Endodermal cell (in vitro differentiated cells): ENCODE measurements around the gene RNFT2. TPM values are rescaled to one million over a fixed set of nuclear protein-coding genes. Genes with fewer than 3 reads are reported as not detected.

Experiments
- DNase-seq: peaks from one replicate; pipeline ENCODE4 v3.0.0-alpha.2; 2017
- H3K27ac ChIP-seq: 2 replicates; pipeline ENCODE4 v1.5.1; 2013; ENCODE audit warnings: mild to moderate bottlenecking, low read depth, low read length, moderate library complexity
- H3K27me3 ChIP-seq: 2 replicates; pipeline ENCODE4 v1.6.1; 2013; ENCODE audit warnings: mild to moderate bottlenecking, low read length, moderate library complexity; ENCODE audit not compliant: insufficient read depth, control insufficient read depth, poor library complexity, severe bottlenecking
- H3K36me3 ChIP-seq: 2 replicates; pipeline ENCODE4 v1.7.0; 2013; ENCODE audit warnings: mild to moderate bottlenecking, low read length, moderate library complexity; ENCODE audit not compliant: control insufficient read depth, insufficient read depth
- H3K4me1 ChIP-seq: one replicate; pipeline ENCODE4 v1.7.0; 2013; ENCODE audit warnings: low read length; ENCODE audit not compliant: control insufficient read depth, insufficient read depth
- H3K4me3 ChIP-seq: 2 replicates; pipeline ENCODE4 v1.5.1; 2013; ENCODE audit warnings: mild to moderate bottlenecking, low read length, moderate library complexity
- H3K9ac ChIP-seq: 2 replicates; pipeline ENCODE4 v1.6.1; 2013; ENCODE audit warnings: mild to moderate bottlenecking, low read length, moderate library complexity; ENCODE audit not compliant: poor library complexity, severe bottlenecking; ENCODE audit errors: extremely low read depth
- H3K9me3 ChIP-seq: 2 replicates; pipeline ENCODE4 v1.6.1; 2013; ENCODE audit warnings: mild to moderate bottlenecking, low read length, moderate library complexity; ENCODE audit not compliant: control insufficient read depth
- H3K27ac Mint-ChIP-seq: 2 replicates; pipeline ENCODE4 v1.8.0; 2020; ENCODE audit warnings: mixed read lengths
- H3K27me3 Mint-ChIP-seq: 2 replicates; pipeline ENCODE4 v1.8.0; 2021; ENCODE audit warnings: mild to moderate bottlenecking, mixed read lengths; ENCODE audit not compliant: insufficient read depth
- H3K36me3 Mint-ChIP-seq: 2 replicates; pipeline ENCODE4 v1.8.0; 2020; ENCODE audit warnings: low read depth, mixed read lengths
- H3K4me1 Mint-ChIP-seq: 2 replicates; pipeline ENCODE4 v1.8.0; 2020; ENCODE audit warnings: mixed read lengths
- H3K4me3 Mint-ChIP-seq: 2 replicates; pipeline ENCODE4 v1.8.0; 2020; ENCODE audit warnings: mild to moderate bottlenecking, moderate library complexity, mixed read lengths
- H3K9me3 Mint-ChIP-seq: 2 replicates; pipeline ENCODE4 v1.8.0; 2020; ENCODE audit warnings: mild to moderate bottlenecking, mixed read lengths
- WGBS, 2 experiments: methylation state at CpG; one replicate each; pipeline versions ENCODE4 v1.1.5 to v1.1.7; 2013; ENCODE audit warnings: missing lambda C conversion rate in 2 of 2, mixed read lengths in 1 of 2; ENCODE audit not compliant: insufficient coverage in 1 of 2, insufficient read length in 1 of 2; 5-methylcytosine and 5-hydroxymethylcytosine counted together
- total RNA-seq, 2 donors: library from RNA; stranded (reverse); fragmentation: NEBNext Ultra II Directional in 1 of 2; extraction: Animal tissue kit (Norgen Biotek cat#: 25700) in 1 of 2; gene quantifications; 2 replicates in 1 of 2; 3 replicates in 1 of 2; pipeline ENCODE4 v1.2.1, GENCODE V29; 2021
- TF ChIP-seq, protein P1 (sequence below): fragments of 200-600 bp; sonication (generic); conservative IDR thresholded peaks from 2 replicates; pipeline ENCODE4 v1.5.0; 2021; ENCODE audit warnings: antibody characterized with exemption, mild to moderate bottlenecking

Gene RNFT2
- total RNA-seq, 2 donors from 2014 or later = 28.0 to 51.2 TPM

DNA sequence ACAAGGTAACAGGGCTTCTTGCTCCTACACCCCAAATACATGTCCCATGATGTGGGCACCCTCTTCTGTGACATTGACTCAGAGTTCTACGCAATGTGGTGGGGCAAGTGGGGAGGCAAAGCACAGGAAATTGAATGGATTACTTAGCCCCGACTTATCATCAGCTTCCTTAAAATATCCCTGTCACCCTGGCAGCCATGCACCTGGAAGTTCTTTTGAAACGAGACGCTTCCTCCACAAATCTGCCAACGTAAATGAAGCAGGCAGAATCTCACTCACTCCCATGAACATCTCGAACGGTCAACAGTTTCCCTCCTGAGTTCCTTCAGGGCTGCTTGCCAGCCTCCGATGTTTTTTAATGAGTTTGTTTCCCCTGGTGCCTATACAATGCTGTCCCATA is 33.5 kb downstream of the RNFT2 start:
- no peak overlapping the region for H3K4me3 ChIP-seq
- no peak overlapping the region for H3K27ac Mint-ChIP-seq
- H3K4me1 Mint-ChIP-seq = no peaks in the 10 kb centered on the region
- 93 to 94% methylated on average over 8 of the region's 8 CpGs for WGBS, 2 experiments
- H3K9ac ChIP-seq = no peak overlapping the region
- no peak for DNase-seq
- peaks cover 3% of the 10 kb centered on the region for H3K36me3 ChIP-seq
- H3K4me1 ChIP-seq = no peaks in the 10 kb centered on the region
- H3K4me3 Mint-ChIP-seq = no peak overlapping the region
- H3K9me3 ChIP-seq = no peaks in the 10 kb centered on the region
- peaks cover 23% of the 10 kb centered on the region for H3K36me3 Mint-ChIP-seq
- no peaks in the 10 kb centered on the region for H3K27me3 Mint-ChIP-seq
- no peak overlapping the region for H3K27ac ChIP-seq
- TF ChIP-seq, protein P1, sequence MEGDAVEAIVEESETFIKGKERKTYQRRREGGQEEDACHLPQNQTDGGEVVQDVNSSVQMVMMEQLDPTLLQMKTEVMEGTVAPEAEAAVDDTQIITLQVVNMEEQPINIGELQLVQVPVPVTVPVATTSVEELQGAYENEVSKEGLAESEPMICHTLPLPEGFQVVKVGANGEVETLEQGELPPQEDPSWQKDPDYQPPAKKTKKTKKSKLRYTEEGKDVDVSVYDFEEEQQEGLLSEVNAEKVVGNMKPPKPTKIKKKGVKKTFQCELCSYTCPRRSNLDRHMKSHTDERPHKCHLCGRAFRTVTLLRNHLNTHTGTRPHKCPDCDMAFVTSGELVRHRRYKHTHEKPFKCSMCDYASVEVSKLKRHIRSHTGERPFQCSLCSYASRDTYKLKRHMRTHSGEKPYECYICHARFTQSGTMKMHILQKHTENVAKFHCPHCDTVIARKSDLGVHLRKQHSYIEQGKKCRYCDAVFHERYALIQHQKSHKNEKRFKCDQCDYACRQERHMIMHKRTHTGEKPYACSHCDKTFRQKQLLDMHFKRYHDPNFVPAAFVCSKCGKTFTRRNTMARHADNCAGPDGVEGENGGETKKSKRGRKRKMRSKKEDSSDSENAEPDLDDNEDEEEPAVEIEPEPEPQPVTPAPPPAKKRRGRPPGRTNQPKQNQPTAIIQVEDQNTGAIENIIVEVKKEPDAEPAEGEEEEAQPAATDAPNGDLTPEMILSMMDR = no peak
- H3K9me3 Mint-ChIP-seq = no peaks in the 10 kb centered on the region
- no peaks in the 10 kb centered on the region for H3K27me3 ChIP-seq

- Histone ChIP-seq H3K4me3 (no peak overlapping the region), H3K27me3 (no peaks in the 10 kb centered on the region), H3K36me3 (no peaks in the 10 kb centered on the region), H3K4me1 (no peaks in the 10 kb centered on the region), H3K9me3 (peaks cover 4% of the 10 kb centered on the region), H3K27ac (no peak overlapping the region), H3K9ac (no peak overlapping the region)
- TF ChIP-seq, protein P1 = peak; percentile 68
- Mint-ChIP-seq H3K27me3 (no peaks in the 10 kb centered on the region), H3K4me3 (no peak overlapping the region), H3K36me3 (peaks cover 17% of the 10 kb centered on the region), H3K27ac (no peak overlapping the region), H3K4me1 (peaks cover 4% of the 10 kb centered on the region), H3K9me3 (no peaks in the 10 kb centered on the region)
- 89 to 93% methylated on average over 3 to 4 of the region's 4 CpGs for WGBS, 2 experiments
- DNase-seq = peak; percentile 81
Observed at GRCh38 chr12:116773276-116773731, 35.2 kb downstream of the RNFT2 start.

- 71 to 100% methylated on average over 1 to 4 of the region's 4 CpGs for WGBS, 2 experiments
- no peak for DNase-seq
- H3K4me1 Mint-ChIP-seq = peaks cover 4% of the 10 kb centered on the region
- no peaks in the 10 kb centered on the region for H3K9me3 Mint-ChIP-seq
- Histone ChIP-seq H3K27ac (no peak overlapping the region), H3K4me1 (no peaks in the 10 kb centered on the region), H3K27me3 (no peaks in the 10 kb centered on the region), H3K9me3 (peaks cover 4% of the 10 kb centered on the region), H3K4me3 (no peak overlapping the region), H3K36me3 (no peaks in the 10 kb centered on the region), H3K9ac (no peak overlapping the region)
- no peak overlapping the region for H3K27ac Mint-ChIP-seq
- peaks cover 23% of the 10 kb centered on the region for H3K36me3 Mint-ChIP-seq
- TF ChIP-seq, protein P1 = no peak
- H3K27me3 Mint-ChIP-seq = no peaks in the 10 kb centered on the region
- H3K4me3 Mint-ChIP-seq = no peak overlapping the region
Observed at GRCh38 chr12:116774020-116774419, 35.9 kb downstream of the RNFT2 start.
